ENCODE results near the gene PPM1M. TPM values are rescaled to one million over a fixed set of nuclear protein-coding genes. Genes with fewer than 3 reads are reported as not detected.

Gene PPM1M
- total RNA-seq, 1 donor from 2014 or later = 10.6 TPM

DNA sequence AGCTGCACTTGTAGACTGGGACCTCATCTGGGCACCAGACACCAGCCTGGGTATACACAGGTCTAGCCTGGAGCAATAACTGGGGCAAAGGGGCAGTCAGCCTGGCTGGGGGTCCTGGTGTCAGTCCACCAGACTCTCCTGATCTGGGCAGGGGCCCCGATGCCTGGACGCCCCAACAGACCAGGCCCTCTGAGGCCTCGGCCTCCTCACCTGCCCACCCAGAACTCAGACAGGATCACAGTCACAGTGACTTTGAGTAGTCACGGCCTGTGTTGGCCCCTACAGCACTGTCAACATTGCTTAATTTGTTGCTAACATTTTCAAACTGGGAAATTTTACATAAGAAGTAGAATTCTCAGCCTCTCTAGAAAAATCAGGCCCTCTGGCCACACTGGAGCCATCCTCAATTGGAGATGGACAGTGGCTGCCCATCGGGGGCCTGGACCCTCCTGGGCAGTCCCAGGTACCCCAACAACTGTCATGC is 12.4 kb upstream of the PPM1M start:
- DNase-seq (ENCODE audit: low spot score in 2 of 2, unreplicated experiment in 2 of 2) = no peak
- Mint-ChIP-seq H3K27me3 (ENCODE audit: low read depth) (no peaks in the 10 kb centered on the region), H3K36me3 (peaks cover 11% of the 10 kb centered on the region), H3K9me3 (no peaks in the 10 kb centered on the region), H3K4me3 (no peak overlapping the region), H3K27ac (no peak overlapping the region), H3K4me1 (peaks cover 3% of the 10 kb centered on the region)
- TF ChIP-seq, protein P1, sequence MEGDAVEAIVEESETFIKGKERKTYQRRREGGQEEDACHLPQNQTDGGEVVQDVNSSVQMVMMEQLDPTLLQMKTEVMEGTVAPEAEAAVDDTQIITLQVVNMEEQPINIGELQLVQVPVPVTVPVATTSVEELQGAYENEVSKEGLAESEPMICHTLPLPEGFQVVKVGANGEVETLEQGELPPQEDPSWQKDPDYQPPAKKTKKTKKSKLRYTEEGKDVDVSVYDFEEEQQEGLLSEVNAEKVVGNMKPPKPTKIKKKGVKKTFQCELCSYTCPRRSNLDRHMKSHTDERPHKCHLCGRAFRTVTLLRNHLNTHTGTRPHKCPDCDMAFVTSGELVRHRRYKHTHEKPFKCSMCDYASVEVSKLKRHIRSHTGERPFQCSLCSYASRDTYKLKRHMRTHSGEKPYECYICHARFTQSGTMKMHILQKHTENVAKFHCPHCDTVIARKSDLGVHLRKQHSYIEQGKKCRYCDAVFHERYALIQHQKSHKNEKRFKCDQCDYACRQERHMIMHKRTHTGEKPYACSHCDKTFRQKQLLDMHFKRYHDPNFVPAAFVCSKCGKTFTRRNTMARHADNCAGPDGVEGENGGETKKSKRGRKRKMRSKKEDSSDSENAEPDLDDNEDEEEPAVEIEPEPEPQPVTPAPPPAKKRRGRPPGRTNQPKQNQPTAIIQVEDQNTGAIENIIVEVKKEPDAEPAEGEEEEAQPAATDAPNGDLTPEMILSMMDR (IDR thresholded peaks at IDR 0.05; ENCODE audit: unreplicated experiment) = no peak

DNA sequence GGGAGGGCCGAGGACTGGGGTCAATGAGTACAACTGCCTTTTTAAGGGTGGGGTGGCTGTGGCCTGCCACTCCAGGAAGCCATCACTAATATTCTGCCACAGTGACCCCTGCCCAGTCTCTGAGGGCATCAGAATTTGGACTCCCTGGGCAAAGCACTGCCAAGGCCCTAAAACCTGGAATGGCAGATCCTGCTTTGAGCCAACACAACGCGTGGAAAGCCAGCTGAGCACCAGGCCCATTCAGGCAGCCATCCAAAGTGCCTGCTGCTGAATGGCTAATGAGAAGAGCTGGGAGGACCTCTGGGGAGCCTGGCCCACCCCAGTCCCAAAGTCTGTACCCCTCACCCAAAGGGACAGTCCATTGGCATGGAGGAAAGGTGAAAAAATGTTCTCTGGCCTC is 11.6 kb upstream of the PPM1M start:
- no peak overlapping the region for H3K4me3 Mint-ChIP-seq
- no peak overlapping the region for H3K27ac Mint-ChIP-seq
- DNase-seq (ENCODE audit: low spot score in 2 of 2, unreplicated experiment in 2 of 2) = no peak
- no peaks in the 10 kb centered on the region for H3K27me3 Mint-ChIP-seq (ENCODE audit: low read depth)
- peaks cover 8% of the 10 kb centered on the region for H3K4me1 Mint-ChIP-seq
- TF ChIP-seq, protein P1 (IDR thresholded peaks at IDR 0.05; ENCODE audit: unreplicated experiment) = no peak
- peaks cover 11% of the 10 kb centered on the region for H3K36me3 Mint-ChIP-seq
- H3K9me3 Mint-ChIP-seq = no peaks in the 10 kb centered on the region

DNA sequence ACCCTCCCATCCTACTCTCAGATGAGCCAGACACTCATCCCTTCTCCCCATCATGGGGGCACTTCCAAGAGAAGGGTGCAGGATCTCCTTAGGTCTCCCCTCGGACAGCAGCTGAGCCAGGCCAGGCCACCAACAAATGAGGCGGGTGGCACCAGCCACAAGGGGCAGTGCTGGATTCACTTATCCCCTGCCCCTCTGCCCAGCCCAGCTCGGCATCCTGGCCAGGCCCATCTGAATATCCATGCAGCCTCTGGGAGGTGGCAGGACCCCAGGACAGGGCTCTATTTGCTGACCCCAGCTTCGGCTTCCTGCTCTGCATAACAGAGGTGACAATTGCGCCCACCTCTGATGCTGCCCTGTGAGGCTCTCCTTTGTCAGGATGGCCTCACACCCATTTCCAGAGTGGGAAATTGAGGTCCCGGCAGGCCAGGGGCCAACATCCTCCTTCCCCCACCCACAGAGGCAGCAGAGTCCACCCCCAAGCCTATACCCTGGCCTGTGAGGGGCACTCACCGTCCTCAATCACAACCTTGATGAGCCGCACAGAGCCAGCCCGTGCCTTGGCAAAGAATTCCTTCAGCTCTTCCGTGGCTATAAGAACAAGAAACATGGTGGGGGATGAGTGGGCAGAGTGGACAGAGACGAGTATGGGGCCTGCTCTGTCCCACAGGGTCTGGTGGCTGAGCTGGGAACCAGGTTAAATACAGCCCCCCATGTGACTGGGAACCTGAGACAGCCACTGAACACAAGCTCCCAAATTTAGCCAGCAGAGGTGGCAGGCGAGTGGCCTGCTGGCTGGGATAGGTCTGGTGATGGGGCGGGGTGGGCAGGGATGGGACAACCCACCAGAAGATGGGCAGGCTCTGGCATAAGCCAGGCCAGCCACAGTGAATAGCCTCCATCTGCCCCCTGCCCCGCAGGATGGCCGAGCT is 10.8 kb upstream of the PPM1M start:
- Mint-ChIP-seq H3K4me1 (peaks cover 11% of the 10 kb centered on the region), H3K4me3 (no peak overlapping the region), H3K27ac (no peak overlapping the region), H3K36me3 (peaks cover 11% of the 10 kb centered on the region), H3K27me3 (ENCODE audit: low read depth) (no peaks in the 10 kb centered on the region), H3K9me3 (no peaks in the 10 kb centered on the region)
- TF ChIP-seq, protein P1 (IDR thresholded peaks at IDR 0.05; ENCODE audit: unreplicated experiment) = no peak
- no peak for DNase-seq (ENCODE audit: low spot score in 2 of 2, unreplicated experiment in 2 of 2)

DNA sequence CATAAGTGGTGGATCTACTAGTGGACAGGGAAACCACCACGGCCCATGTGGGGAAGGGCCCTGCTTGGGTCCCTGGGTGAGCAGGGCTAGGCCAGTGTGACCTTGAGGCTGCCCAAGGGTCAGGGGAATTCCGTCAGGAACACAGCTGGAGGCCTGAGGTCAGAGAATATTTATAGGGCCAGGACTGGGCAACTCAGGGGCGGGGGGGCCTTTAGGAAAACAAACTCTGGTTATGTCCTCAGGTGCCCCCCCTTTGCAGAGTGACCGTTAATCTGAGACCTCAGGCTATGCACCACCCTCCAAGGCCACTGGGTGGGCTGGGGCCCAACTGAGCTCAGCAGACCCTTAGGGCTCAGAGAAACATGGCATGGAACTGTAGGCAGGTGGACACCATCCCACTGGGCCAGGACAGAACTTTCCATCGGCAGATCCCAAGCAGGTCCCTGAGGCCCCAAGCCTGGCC is 9.1 kb upstream of the PPM1M start:
- Mint-ChIP-seq H3K4me1 (peaks cover 16% of the 10 kb centered on the region), H3K4me3 (no peak overlapping the region), H3K27me3 (ENCODE audit: low read depth) (no peaks in the 10 kb centered on the region), H3K36me3 (peaks cover 2% of the 10 kb centered on the region), H3K27ac (no peak overlapping the region), H3K9me3 (no peaks in the 10 kb centered on the region)
- TF ChIP-seq, protein P1 (IDR thresholded peaks at IDR 0.05; ENCODE audit: unreplicated experiment) = peak; percentile 24
- DNase-seq (ENCODE audit: low spot score in 2 of 2, unreplicated experiment in 2 of 2) = no peak

DNA sequence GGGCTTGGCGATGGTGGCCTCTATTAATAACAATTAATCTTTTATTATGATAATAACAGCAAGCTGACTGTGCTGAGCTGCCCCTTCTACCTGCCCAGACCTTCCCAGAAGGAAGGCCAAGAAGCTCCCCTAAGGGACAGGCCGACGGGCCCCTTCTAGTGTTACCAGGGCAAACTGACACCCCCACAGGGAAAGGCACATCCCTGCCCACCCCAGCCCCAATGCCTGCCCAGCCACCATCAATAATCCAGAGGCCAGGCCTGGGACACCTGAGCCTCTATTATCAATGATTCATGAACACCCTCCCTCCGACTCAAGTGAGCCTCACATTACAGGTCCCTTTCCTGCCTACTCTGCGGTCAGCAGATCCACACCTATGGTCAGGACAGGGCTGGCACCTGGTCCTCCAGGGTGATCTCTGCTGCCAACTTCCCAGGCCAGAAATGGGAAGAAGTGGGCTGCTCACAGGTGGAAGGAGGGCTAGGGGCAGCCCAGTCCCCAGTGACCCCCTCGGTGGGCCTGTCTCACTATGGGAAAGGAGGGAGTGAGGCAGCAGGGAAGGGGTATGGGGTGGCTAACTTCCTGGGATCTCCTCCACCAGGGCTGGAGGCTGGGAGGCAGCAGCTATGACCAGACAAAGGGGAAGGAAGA is 8.4 kb upstream of the PPM1M start:
- no peak for DNase-seq (ENCODE audit: low spot score in 2 of 2, unreplicated experiment in 2 of 2)
- H3K4me1 Mint-ChIP-seq = peaks cover 16% of the 10 kb centered on the region
- no peaks in the 10 kb centered on the region for H3K9me3 Mint-ChIP-seq
- TF ChIP-seq, protein P1 (IDR thresholded peaks at IDR 0.05; ENCODE audit: unreplicated experiment) = no peak
- no peak overlapping the region for H3K27ac Mint-ChIP-seq
- H3K27me3 Mint-ChIP-seq (ENCODE audit: low read depth) = no peaks in the 10 kb centered on the region
- peak overlapping the region; percentile 41 for H3K4me3 Mint-ChIP-seq
- no peaks in the 10 kb centered on the region for H3K36me3 Mint-ChIP-seq

All from mesothelial cell of epicardium (in vitro differentiated cells).